B cell (primary cell): ENCODE results near the gene PLEKHO2. TPM values are rescaled to one million over a fixed set of nuclear protein-coding genes. Genes with fewer than 3 reads are reported as not detected.

ENCODE experiments used
- ATAC-seq: fragments of 200-7000 bp; cut with Tn5 transposase; one replicate; pipeline ENCODE4 v1.10.0; 2021; ENCODE audit warnings: low read depth, mild to moderate bottlenecking, moderate number of reproducible peaks, moderate library complexity
- CTCF ChIA-PET: fragments of 350-600 bp; sonication (Branson Sonifier 250); formaldehyde crosslinking; loops from one replicate; lab custom pipeline; 2021; ENCODE audit warnings: antibody characterized with exemption, inconsistent platforms; lab: Charles Lee
- POLR2A ChIA-PET: fragments of 350-600 bp; sonication (Branson Sonifier 250); formaldehyde crosslinking; loops from one replicate; lab custom pipeline; 2021; ENCODE audit warnings: antibody characterized with exemption; lab: Charles Lee
- DNase-seq: peaks from one replicate; pipeline ENCODE4 v3.0.0; 2013
- H2AFZ ChIP-seq: 2 replicates; pipeline ENCODE4 v1.6.1; 2012; ENCODE audit warnings: mild to moderate bottlenecking, low read depth, low read length; ENCODE audit not compliant: insufficient read depth, poor library complexity, severe bottlenecking
- H3K27ac ChIP-seq, 2 donors: 1 replicate in 1 of 2; 2 replicates in 1 of 2; pipeline ENCODE4 v1.5.1; 2012 to 2013; ENCODE audit warnings: low read length in 2 of 2, mild to moderate bottlenecking in 2 of 2, moderate library complexity in 1 of 2
- H3K27me3 ChIP-seq, 4 experiments: fragments of 200-600 bp in 1 of 4; sonication (generic) in 1 of 4; replicated peaks in 1 of 4; 1 replicate in 2 of 4; 2 replicates in 2 of 4; pipeline versions ENCODE4 v1.6.1 to v1.7.0; 2013 to 2016; ENCODE audit warnings: low read length in 3 of 4, mild to moderate bottlenecking in 2 of 4, mixed read lengths in 1 of 4, moderate library complexity in 1 of 4; ENCODE audit not compliant: insufficient read depth in 4 of 4, control insufficient read depth in 3 of 4; ENCODE audit errors: control extremely low read depth in 1 of 4
- H3K36me3 ChIP-seq, 2 experiments: replicated peaks in 1 of 2; 1 replicate in 1 of 2; 2 replicates in 1 of 2; pipeline versions ENCODE4 v1.6.1 to v1.7.1; 2013; ENCODE audit warnings: low read length in 1 of 2; ENCODE audit not compliant: insufficient read depth in 2 of 2, control insufficient read depth in 1 of 2; ENCODE audit errors: control extremely low read depth in 1 of 2, extremely low read depth in 1 of 2
- H3K4me1 ChIP-seq, 2 donors: fragments of 200-600 bp in 1 of 2; sonication (generic) in 1 of 2; 1 replicate in 1 of 2; 2 replicates in 1 of 2; pipeline versions ENCODE4 v1.5.1 to v1.6.1; 2013 to 2017; ENCODE audit warnings: low read length in 2 of 2; ENCODE audit not compliant: control insufficient read depth in 2 of 2, insufficient read depth in 2 of 2
- H3K4me2 ChIP-seq: replicated peaks from 2 replicates; pipeline ENCODE3; 2012; ENCODE audit warnings: mild to moderate bottlenecking, low read depth, low read length; ENCODE audit not compliant: poor library complexity, severe bottlenecking
- H3K4me3 ChIP-seq, 5 experiments: fragments of 200-600 bp in 1 of 5; sonication (generic) in 1 of 5; 1 replicate in 3 of 5; 2 replicates in 2 of 5; pipeline versions ENCODE4 v1.5.1 to v1.7.0; 2011 to 2016; ENCODE audit warnings: low read length in 4 of 5, mild to moderate bottlenecking in 4 of 5, low read depth in 2 of 5, control low read depth in 1 of 5, moderate library complexity in 1 of 5; ENCODE audit not compliant: insufficient read depth in 1 of 5; ENCODE audit errors: control extremely low read depth in 1 of 5, extremely low read depth in 1 of 5
- H3K79me2 ChIP-seq: fragments of 200-600 bp; sonication (generic); one replicate; pipeline ENCODE4 v1.6.0; 2016; ENCODE audit warnings: low read length; ENCODE audit not compliant: control insufficient read depth, insufficient read depth
- H3K9ac ChIP-seq: fragments of 200-600 bp; sonication (generic); 2 replicates; pipeline ENCODE4 v1.6.1; 2017; ENCODE audit warnings: mild to moderate bottlenecking, low read length, moderate library complexity
- H3K9me3 ChIP-seq, 3 donors: one replicate each; pipeline versions ENCODE4 v1.6.1 to v1.7.1; 2013; ENCODE audit warnings: low read length in 2 of 3; ENCODE audit not compliant: control insufficient read depth in 2 of 3, insufficient read depth in 1 of 3; ENCODE audit errors: control extremely low read depth in 1 of 3
- H4K20me1 ChIP-seq: 2 replicates; pipeline ENCODE4 v1.6.0; 2012; ENCODE audit warnings: mild to moderate bottlenecking, low read length; ENCODE audit not compliant: insufficient read depth, control insufficient read depth, poor library complexity, severe bottlenecking
- H3K27ac Mint-ChIP-seq: one replicate; pipeline ENCODE4 v1.8.0; 2021; ENCODE audit warnings: mixed read lengths
- H3K27me3 Mint-ChIP-seq: one replicate; pipeline ENCODE4 v1.8.0; 2021; ENCODE audit warnings: mixed read lengths
- H3K4me1 Mint-ChIP-seq: one replicate; pipeline ENCODE4 v1.8.0; 2021; ENCODE audit warnings: mixed read lengths
- H3K4me3 Mint-ChIP-seq: one replicate; pipeline ENCODE4 v1.8.0; 2021; ENCODE audit warnings: mixed read lengths
- H3K9me3 Mint-ChIP-seq: one replicate; pipeline ENCODE4 v1.8.0; 2022; ENCODE audit warnings: mixed read lengths; ENCODE audit not compliant: insufficient read depth
- EZH2 ChIP-seq: IDR thresholded peaks from 2 replicates; pipeline ENCODE4 v1.6.1; 2012; ENCODE audit warnings: borderline replicate concordance, low read depth, mild to moderate bottlenecking, moderate library complexity, low read length; ENCODE audit not compliant: insufficient read depth, poor library complexity, severe bottlenecking
- WGBS: methylation state at CpG from one replicate; pipeline ENCODE4 v1.1.5; 2013; ENCODE audit warnings: missing lambda C conversion rate; ENCODE audit not compliant: insufficient coverage; 5-methylcytosine and 5-hydroxymethylcytosine counted together
- intact Hi-C: fragments of 100-400 bp; cut with micrococcal nuclease; formaldehyde crosslinking; loops from one replicate; pipeline ENCODE4 v1.10.0; 2022
- polyA plus RNA-seq: library from polyadenylated mRNA; depleted of rRNA; stranded (reverse); fragments of >200 nt; gene quantifications from 2 replicates; pipeline ENCODE4 v1.2.3, GENCODE V29; 2012
- total RNA-seq, 2 donors: library from RNA; stranded (reverse); fragments of 120-200 nt in 1 of 2; gene quantifications; 1 replicate in 1 of 2; 2 replicates in 1 of 2; pipeline versions ENCODE4 v1.2.3 to v1.2.4, GENCODE V29; 2013 to 2022
- TF ChIP-seq, protein P1 (sequence below): fragments of 200-600 bp; IDR thresholded peaks from one replicate; pipeline ENCODE4 v1.8.0; 2022; ENCODE audit warnings: antibody characterized with exemption, mild to moderate bottlenecking

Gene PLEKHO2
- total and polyA plus RNA-seq, 2 donors (not counting 1 experiment from before 2014, with no cell fraction given): 13.7 to 23.1 TPM

DNA sequence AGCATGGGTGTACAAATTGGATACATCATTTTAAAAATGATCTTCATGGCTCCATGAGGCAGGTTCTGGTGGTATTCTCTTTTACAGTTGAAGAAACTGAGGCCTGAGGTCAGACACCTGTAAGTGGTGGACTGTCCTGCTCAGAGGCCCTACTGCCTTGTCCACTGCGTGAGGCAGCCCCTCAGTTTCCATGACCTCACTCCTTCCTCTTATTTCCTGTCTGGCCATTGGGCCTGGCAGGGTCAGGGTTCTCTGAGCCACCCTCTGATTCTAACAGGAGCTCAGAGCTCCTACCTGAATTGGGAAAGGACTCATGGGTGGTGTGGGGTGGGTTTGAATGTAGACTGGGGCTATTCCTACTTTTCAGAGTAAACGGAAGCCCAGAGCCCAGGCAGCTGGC is 17.5 kb downstream of the PLEKHO2 start:
- ChIA-PET CTCF (interaction anchor here (1.2 kb wide), 1 partner anchor 9 kb away, joined by 3 read pairs; no protein-coding TSS in a partner anchor), POLR2A (interaction anchor here (0.6 kb wide), 1 partner anchor 12 kb away, joined by 3 read pairs; no protein-coding TSS in a partner anchor)
- no peaks in the 10 kb centered on the region for H3K27me3 Mint-ChIP-seq
- Histone ChIP-seq H2AFZ (no peak overlapping the region), H3K79me2 (peaks cover 54% of the 10 kb centered on the region), H3K36me3 (peaks cover 3 to 80% of the 10 kb centered on the region in 2 experiments), H3K4me2 (no peak overlapping the region), H3K4me1 (peaks cover 11 to 29% of the 10 kb centered on the region in 2 donors), H3K9me3 (no peaks in the 10 kb centered on the region), H3K27me3 (no peaks in the 10 kb centered on the region), H3K9ac (no peak overlapping the region), H3K4me3 (no peak overlapping the region), H3K27ac (no peak overlapping the region), H4K20me1 (peaks cover 82% of the 10 kb centered on the region)
- WGBS: 100% methylated on average over 2 of the region's 2 CpGs
- H3K4me1 Mint-ChIP-seq: peaks cover 51% of the 10 kb centered on the region
- DNase-seq: no peak
- no peak overlapping the region for H3K27ac Mint-ChIP-seq
- TF ChIP-seq, protein P1, sequence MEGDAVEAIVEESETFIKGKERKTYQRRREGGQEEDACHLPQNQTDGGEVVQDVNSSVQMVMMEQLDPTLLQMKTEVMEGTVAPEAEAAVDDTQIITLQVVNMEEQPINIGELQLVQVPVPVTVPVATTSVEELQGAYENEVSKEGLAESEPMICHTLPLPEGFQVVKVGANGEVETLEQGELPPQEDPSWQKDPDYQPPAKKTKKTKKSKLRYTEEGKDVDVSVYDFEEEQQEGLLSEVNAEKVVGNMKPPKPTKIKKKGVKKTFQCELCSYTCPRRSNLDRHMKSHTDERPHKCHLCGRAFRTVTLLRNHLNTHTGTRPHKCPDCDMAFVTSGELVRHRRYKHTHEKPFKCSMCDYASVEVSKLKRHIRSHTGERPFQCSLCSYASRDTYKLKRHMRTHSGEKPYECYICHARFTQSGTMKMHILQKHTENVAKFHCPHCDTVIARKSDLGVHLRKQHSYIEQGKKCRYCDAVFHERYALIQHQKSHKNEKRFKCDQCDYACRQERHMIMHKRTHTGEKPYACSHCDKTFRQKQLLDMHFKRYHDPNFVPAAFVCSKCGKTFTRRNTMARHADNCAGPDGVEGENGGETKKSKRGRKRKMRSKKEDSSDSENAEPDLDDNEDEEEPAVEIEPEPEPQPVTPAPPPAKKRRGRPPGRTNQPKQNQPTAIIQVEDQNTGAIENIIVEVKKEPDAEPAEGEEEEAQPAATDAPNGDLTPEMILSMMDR: no peak
- no peak for TF ChIP-seq EZH2
- intact Hi-C loops: no loop called here
- H3K9me3 Mint-ChIP-seq: no peaks in the 10 kb centered on the region
- no peak overlapping the region for H3K4me3 Mint-ChIP-seq
- no peak for ATAC-seq

DNA sequence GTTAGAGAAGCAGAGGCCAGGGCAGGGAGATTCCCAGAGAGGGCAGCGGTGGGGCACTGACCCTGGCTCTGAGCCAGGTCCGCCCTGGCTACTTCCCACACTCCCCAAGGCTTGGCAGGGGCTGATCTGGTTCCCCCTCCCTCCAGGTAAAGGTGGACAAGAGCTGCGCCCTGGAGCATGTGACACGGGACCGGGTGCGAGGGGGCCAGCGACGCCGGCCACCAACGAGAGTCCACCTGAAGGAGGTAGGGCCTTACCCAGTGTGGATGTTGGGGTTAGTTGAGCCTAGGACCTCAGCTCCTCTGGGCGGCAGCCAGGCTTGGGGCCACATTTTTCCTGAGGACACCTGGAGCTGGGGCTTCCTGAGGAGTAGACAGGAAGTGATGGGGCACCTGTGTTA is 19.6 kb downstream of the PLEKHO2 start:
- POLR2A ChIA-PET: no interaction called here

More for the DNA sequence above, 19.6 kb downstream of the PLEKHO2 start:
- Mint-ChIP-seq H3K4me3 (no peak overlapping the region), H3K4me1 (peaks cover 46% of the 10 kb centered on the region), H3K27ac (no peak overlapping the region), H3K27me3 (no peaks in the 10 kb centered on the region), H3K9me3 (no peaks in the 10 kb centered on the region)
- no peaks in the 10 kb centered on the region for H3K9me3 ChIP-seq
- no peak overlapping the region for H3K4me3 ChIP-seq
- DNase-seq (no peak), ATAC-seq (no peak)
- no peak overlapping the region for H2AFZ ChIP-seq
- no peak overlapping the region for H3K27ac ChIP-seq
- H3K4me2 ChIP-seq: no peak overlapping the region
- 91% methylated on average over 3 of the region's 11 CpGs for WGBS
- H3K79me2 ChIP-seq: peaks cover 37% of the 10 kb centered on the region
- H3K36me3 ChIP-seq: peaks cover 3 to 80% of the 10 kb centered on the region in 2 experiments
- intact Hi-C loops: no loop called here
- CTCF ChIA-PET: interaction anchor here (0.9 to 1.4 kb wide), 3 partner anchors 10 to 52 kb away, joined by 3 to 4 read pairs (median 3); no protein-coding TSS in a partner anchor
- no peaks in the 10 kb centered on the region for H3K27me3 ChIP-seq
- H3K4me1 ChIP-seq: peaks cover 8 to 26% of the 10 kb centered on the region in 2 donors
- TF ChIP-seq, protein P1: no peak
- no peak for TF ChIP-seq EZH2
- no peak overlapping the region for H3K9ac ChIP-seq
- H4K20me1 ChIP-seq: peaks cover 61% of the 10 kb centered on the region
